Measurements from ENCODE around the gene LTBP2.

LTBP2 gene

GRCh38 chr14:74571901-74572725, 39.9 kb downstream of the LTBP2 start (continued):
- no peak for TF ChIP-seq ZBTB6 (tag by site-specific recombination; IDR thresholded peaks at IDR 0.05)
- no peak for TF ChIP-seq IKZF3 (tag by site-specific recombination; IDR thresholded peaks at IDR 0.05)
- TF ChIP-seq SP7 (tag by site-specific recombination; IDR thresholded peaks at IDR 0.05), result peak; percentile 90
- 0 out of 2 replicates have a peak, but pooled peaks have one; percentile 32 for TF ChIP-seq ZNF488 (tag by site-specific recombination; IDR thresholded peaks at IDR 0.05)
- no peak for TF ChIP-seq REPIN1 (tag by site-specific recombination; IDR thresholded peaks at IDR 0.05; ENCODE audit: low read depth)
- TF ChIP-seq ZNF48 (tag by site-specific recombination; IDR thresholded peaks at IDR 0.05), result no peak
- TF ChIP-seq ZBTB1 (tag by site-specific recombination; IDR thresholded peaks at IDR 0.05), result peak; percentile 43; the same call in 1 of the 2 replicates
- no peak for TF ChIP-seq MYNN (tag by site-specific recombination; IDR thresholded peaks at IDR 0.05; ENCODE audit: borderline replicate concordance)
- TF ChIP-seq ZBTB7A (tag by site-specific recombination; IDR thresholded peaks at IDR 0.05; ENCODE audit: low read depth), result 0 out of 2 replicates have a peak, but pooled peaks have one; percentile 30
- TF ChIP-seq TCF7L2 (IDR thresholded peaks at IDR 0.05; ENCODE audit: borderline replicate concordance, low read depth, low read length), result 0 out of 2 replicates have a peak, but pooled peaks have one; percentile 12
- peak; percentile 54; the same call in 1 of the 2 replicates for TF ChIP-seq ZBTB21 (tag by site-specific recombination; IDR thresholded peaks at IDR 0.05)
- TF ChIP-seq ELK4 (IDR thresholded peaks at IDR 0.05; ENCODE audit: borderline replicate concordance, low read depth, low read length), result no peak
- TF ChIP-seq ZNF704 (tag by site-specific recombination; IDR thresholded peaks at IDR 0.05), result no peak
- peak; percentile 68; the same call in 1 of the 2 replicates for TF ChIP-seq ZNF366 (tag by site-specific recombination; conservative IDR thresholded peaks at IDR 0.05)
- no peak for TF ChIP-seq ZNF555 (tag by site-specific recombination; conservative IDR thresholded peaks at IDR 0.05)
- TF ChIP-seq ZNF112 (tag by site-specific recombination; IDR thresholded peaks at IDR 0.05), result 0 out of 2 replicates have a peak, but pooled peaks have one; percentile 40
- no peak for TF ChIP-seq ZNF37A (tag by site-specific recombination; IDR thresholded peaks at IDR 0.05)
- no peak for TF ChIP-seq ZNF514 (tag by site-specific recombination; IDR thresholded peaks at IDR 0.05)
- 0 out of 2 replicates have a peak, but pooled peaks have one; percentile 59 for TF ChIP-seq ZNF169 (tag by site-specific recombination; IDR thresholded peaks at IDR 0.05)
- no peak for TF ChIP-seq CTCF (tag by site-specific recombination; IDR thresholded peaks at IDR 0.05)
- peak; percentile 56; the same call in 1 of the 2 replicates for TF ChIP-seq ZNF266 (tag by site-specific recombination; IDR thresholded peaks at IDR 0.05; ENCODE audit: low read depth)
- TF ChIP-seq BCL11A (tag by site-specific recombination; IDR thresholded peaks at IDR 0.05; ENCODE audit: low read depth), result no peak
- TF ChIP-seq ZNF768 (tag by site-specific recombination; IDR thresholded peaks at IDR 0.05), result no peak
- no peak for TF ChIP-seq ZNF433 (tag by site-specific recombination; IDR thresholded peaks at IDR 0.05; ENCODE audit: low read depth)
- TF ChIP-seq ZNF362 (tag by site-specific recombination; IDR thresholded peaks at IDR 0.05), result no peak
- no peak for TF ChIP-seq ZNF501 (tag by site-specific recombination; IDR thresholded peaks at IDR 0.05)
- TF ChIP-seq ZNF777 (tag by site-specific recombination; IDR thresholded peaks at IDR 0.05; ENCODE audit: borderline replicate concordance), result peak; percentile 86; the same call in 1 of the 2 replicates
- no peak for TF ChIP-seq ZNF530 (tag by site-specific recombination; IDR thresholded peaks at IDR 0.05; ENCODE audit: low read depth)
- TF ChIP-seq ZNF341 (tag by site-specific recombination; IDR thresholded peaks at IDR 0.05; ENCODE audit: low read depth), result no peak
- peak; percentile 61 for TF ChIP-seq PATZ1 (tag by site-specific recombination; IDR thresholded peaks at IDR 0.05)
